H9 (cell line): ENCODE data around the gene FH. TPM values are rescaled to one million over a fixed set of nuclear protein-coding genes. Genes with fewer than 3 reads are reported as not detected.

Experiments
- DNase-seq: peaks from one replicate; pipeline ENCODE4 v3.0.0-alpha.2; 2017
- H2AFZ ChIP-seq: one replicate; pipeline ENCODE4 v1.6.1; 2013; ENCODE audit warnings: mild to moderate bottlenecking, low read length, control low read depth, moderate library complexity
- H2AK5ac ChIP-seq: 2 replicates; pipeline ENCODE4 v1.6.1; 2013; ENCODE audit warnings: low read length, control low read depth, mixed read lengths; ENCODE audit not compliant: insufficient read length
- H2BK120ac ChIP-seq: one replicate; pipeline ENCODE4 v1.6.1; 2013; ENCODE audit warnings: low read depth, mild to moderate bottlenecking, low read length, control low read depth, inconsistent platforms; ENCODE audit not compliant: poor library complexity, severe bottlenecking
- H2BK12ac ChIP-seq: 2 replicates; pipeline ENCODE4 v1.6.1; 2013; ENCODE audit warnings: low read length, control low read depth, mixed read lengths, low read depth; ENCODE audit not compliant: insufficient read length
- H2BK15ac ChIP-seq: 2 replicates; pipeline ENCODE4 v1.6.1; 2013; ENCODE audit warnings: low read depth, low read length, control low read depth
- H2BK20ac ChIP-seq: one replicate; pipeline ENCODE4 v1.6.1; 2013; ENCODE audit warnings: low read depth, mild to moderate bottlenecking, low read length, control low read depth, inconsistent platforms; ENCODE audit not compliant: poor library complexity, severe bottlenecking
- H2BK5ac ChIP-seq: 2 replicates; pipeline ENCODE4 v1.6.1; 2013; ENCODE audit warnings: low read length, control low read depth, mixed read lengths; ENCODE audit not compliant: insufficient read length
- H3K14ac ChIP-seq: 2 replicates; pipeline ENCODE4 v1.6.1; 2013; ENCODE audit warnings: low read length, control low read depth; ENCODE audit not compliant: insufficient read depth
- H3K18ac ChIP-seq: 2 replicates; pipeline ENCODE4 v1.6.1; 2013; ENCODE audit warnings: low read depth, mild to moderate bottlenecking, mixed read lengths, low read length, control low read depth; ENCODE audit not compliant: insufficient read length
- H3K23ac ChIP-seq: 2 replicates; pipeline ENCODE4 v1.6.1; 2013; ENCODE audit warnings: low read length, control low read depth, mixed read lengths, low read depth; ENCODE audit not compliant: insufficient read length
- H3K23me2 ChIP-seq: 2 replicates; pipeline ENCODE4 v1.6.1; 2013; ENCODE audit warnings: low read depth, mild to moderate bottlenecking, mixed read lengths, low read length, control low read depth; ENCODE audit not compliant: insufficient read length, poor library complexity, severe bottlenecking
- H3K27ac ChIP-seq: 2 replicates; pipeline ENCODE4 v1.5.1; 2013; ENCODE audit warnings: low read length, control low read depth, mixed read lengths, low read depth; ENCODE audit not compliant: insufficient read length
- H3K27me3 ChIP-seq: 2 replicates; pipeline ENCODE4 v1.6.1; 2013; ENCODE audit warnings: low read length, control low read depth, inconsistent platforms; ENCODE audit not compliant: insufficient read depth
- H3K4ac ChIP-seq: 2 replicates; pipeline ENCODE4 v1.6.1; 2013; ENCODE audit warnings: low read depth, mild to moderate bottlenecking, control low read depth, inconsistent platforms, low read length, moderate library complexity
- H3K4me1 ChIP-seq: 2 replicates; pipeline ENCODE4 v1.6.1; 2013; ENCODE audit warnings: low read length, control low read depth, inconsistent platforms; ENCODE audit not compliant: insufficient read depth
- H3K4me2 ChIP-seq: 2 replicates; pipeline ENCODE4 v1.6.1; 2013; ENCODE audit warnings: low read length, control low read depth, mixed read lengths; ENCODE audit not compliant: insufficient read length, insufficient read depth
- H3K56ac ChIP-seq: 2 replicates; pipeline ENCODE4 v1.6.1; 2013; ENCODE audit warnings: low read depth, mild to moderate bottlenecking, mixed read lengths, low read length, control low read depth; ENCODE audit not compliant: insufficient read length
- H3K79me1 ChIP-seq: 2 replicates; pipeline ENCODE4 v1.6.1; 2013; ENCODE audit warnings: low read depth, mild to moderate bottlenecking, moderate library complexity, low read length, control low read depth, inconsistent platforms; ENCODE audit not compliant: insufficient read depth, poor library complexity, severe bottlenecking
- H3K79me2 ChIP-seq: 2 replicates; pipeline ENCODE4 v1.6.1; 2013; ENCODE audit warnings: low read length, control low read depth, inconsistent platforms; ENCODE audit not compliant: insufficient read depth
- H3K9ac ChIP-seq: 2 replicates; pipeline ENCODE4 v1.6.1; 2013; ENCODE audit warnings: low read length, control low read depth, mixed read lengths; ENCODE audit not compliant: insufficient read length; ENCODE audit errors: extremely low read depth
- H3K9me3 ChIP-seq: one replicate; pipeline ENCODE4 v1.6.1; 2013; ENCODE audit warnings: low read depth, low read length, inconsistent platforms; ENCODE audit not compliant: control insufficient read depth
- H3T11ph ChIP-seq: one replicate; pipeline ENCODE4 v1.6.1; 2013; ENCODE audit warnings: mild to moderate bottlenecking, low read length, control low read depth, inconsistent platforms
- H4K20me1 ChIP-seq: one replicate; pipeline ENCODE4 v1.6.1; 2013; ENCODE audit not compliant: control insufficient read depth, insufficient read length, insufficient read depth
- H4K5ac ChIP-seq: 2 replicates; pipeline ENCODE4 v1.6.1; 2013; ENCODE audit warnings: low read depth, mild to moderate bottlenecking, mixed read lengths, low read length, control low read depth; ENCODE audit not compliant: insufficient read length
- H4K8ac ChIP-seq: replicated peaks from 2 replicates; pipeline ENCODE4 v1.6.1; 2013; ENCODE audit warnings: low read length, control low read depth, mixed read lengths, low read depth; ENCODE audit not compliant: insufficient read length
- H4K91ac ChIP-seq: 2 replicates; pipeline ENCODE4 v1.6.1; 2013; ENCODE audit warnings: low read depth, mild to moderate bottlenecking, moderate library complexity, mixed read lengths, low read length, control low read depth; ENCODE audit not compliant: insufficient read length
- H3K27ac Mint-ChIP-seq, 3 experiments: 2 replicates in 2 of 3; 3 replicates in 1 of 3; pipeline ENCODE4 v1.8.0; 2020 to 2021; ENCODE audit warnings: mixed read lengths in 3 of 3, mild to moderate bottlenecking in 1 of 3, moderate library complexity in 1 of 3
- H3K27me3 Mint-ChIP-seq: 2 replicates; pipeline ENCODE4 v1.8.0; 2021; ENCODE audit warnings: low read depth, mild to moderate bottlenecking, moderate library complexity, mixed read lengths
- H3K36me3 Mint-ChIP-seq, 3 experiments: 2 replicates in 2 of 3; 3 replicates in 1 of 3; pipeline ENCODE4 v1.8.0; 2020 to 2021; ENCODE audit warnings: low read depth in 3 of 3, mixed read lengths in 3 of 3; ENCODE audit not compliant: insufficient read depth in 1 of 3
- H3K4me1 Mint-ChIP-seq, 2 experiments: 2 replicates each; pipeline ENCODE4 v1.8.0; 2020; ENCODE audit warnings: mixed read lengths in 2 of 2
- H3K4me3 Mint-ChIP-seq, 2 experiments: 2 replicates in 1 of 2; 3 replicates in 1 of 2; pipeline ENCODE4 v1.8.0; 2020 to 2021; ENCODE audit warnings: mild to moderate bottlenecking in 2 of 2, mixed read lengths in 2 of 2, moderate library complexity in 1 of 2
- H3K9me3 Mint-ChIP-seq, 2 experiments: 2 replicates in 1 of 2; 3 replicates in 1 of 2; pipeline ENCODE4 v1.8.0; 2020; ENCODE audit warnings: mild to moderate bottlenecking in 2 of 2, mixed read lengths in 2 of 2, moderate library complexity in 1 of 2
- WGBS: extraction: QIAGEN DNeasy Blood & Tissue Kit; methylation state at CpG from one replicate; pipeline ENCODE4 v1.1.7; 2013; ENCODE audit warnings: missing lambda C conversion rate, low lambda C conversion rate, mixed read lengths; ENCODE audit not compliant: insufficient read length; ENCODE audit errors: extremely low coverage; 5-methylcytosine and 5-hydroxymethylcytosine counted together
- total RNA-seq: library from RNA; stranded (reverse); gene quantifications from 2 replicates; pipeline ENCODE4 v1.2.1, GENCODE V29; 2021
- TF ChIP-seq, protein P1 (sequence below): fragments of 200-600 bp; sonication (generic); conservative IDR thresholded peaks from 3 replicates; pipeline ENCODE4 v1.8.0; 2021; ENCODE audit warnings: antibody characterized with exemption, mild to moderate bottlenecking

Gene FH
- total RNA-seq, 1 experiment from 2014 or later: 83.9 TPM

- Histone ChIP-seq H3T11ph (no peak overlapping the region), H3K56ac (no peak overlapping the region), H3K18ac (no peak overlapping the region), H4K91ac (no peak overlapping the region), H3K27me3 (no peaks in the 10 kb centered on the region), H2BK120ac (no peak overlapping the region), H3K79me2 (no peaks in the 10 kb centered on the region), H2AK5ac (no peak overlapping the region), H3K9ac (no peak overlapping the region), H2BK20ac (no peak overlapping the region), H3K14ac (no peak overlapping the region), H2BK12ac (no peak overlapping the region), H3K4me2 (no peak overlapping the region), H2AFZ (no peak overlapping the region), H4K8ac (no peak overlapping the region), H3K23me2 (no peaks in the 10 kb centered on the region), H3K23ac (no peak overlapping the region), H3K4ac (no peak overlapping the region), H3K27ac (no peak overlapping the region), H2BK5ac (no peak overlapping the region), H2BK15ac (no peak overlapping the region), H4K5ac (no peak overlapping the region), H3K79me1 (no peaks in the 10 kb centered on the region), H3K4me1 (no peaks in the 10 kb centered on the region), H4K20me1 (no peaks in the 10 kb centered on the region), H3K9me3 (no peaks in the 10 kb centered on the region)
- WGBS: no CpG with 5 or more reads among the region's 4 CpGs
- Mint-ChIP-seq H3K9me3 (peaks cover 4 to 8% of the 10 kb centered on the region in 2 experiments), H3K27ac (no peak overlapping the region), H3K4me3 (no peak overlapping the region), H3K36me3 (peaks cover 0 to 7% (median 4%) of the 10 kb centered on the region in 3 experiments; a peak in 4 of 7 replicates), H3K4me1 (no peaks in the 10 kb centered on the region), H3K27me3 (no peaks in the 10 kb centered on the region)
- TF ChIP-seq, protein P1, sequence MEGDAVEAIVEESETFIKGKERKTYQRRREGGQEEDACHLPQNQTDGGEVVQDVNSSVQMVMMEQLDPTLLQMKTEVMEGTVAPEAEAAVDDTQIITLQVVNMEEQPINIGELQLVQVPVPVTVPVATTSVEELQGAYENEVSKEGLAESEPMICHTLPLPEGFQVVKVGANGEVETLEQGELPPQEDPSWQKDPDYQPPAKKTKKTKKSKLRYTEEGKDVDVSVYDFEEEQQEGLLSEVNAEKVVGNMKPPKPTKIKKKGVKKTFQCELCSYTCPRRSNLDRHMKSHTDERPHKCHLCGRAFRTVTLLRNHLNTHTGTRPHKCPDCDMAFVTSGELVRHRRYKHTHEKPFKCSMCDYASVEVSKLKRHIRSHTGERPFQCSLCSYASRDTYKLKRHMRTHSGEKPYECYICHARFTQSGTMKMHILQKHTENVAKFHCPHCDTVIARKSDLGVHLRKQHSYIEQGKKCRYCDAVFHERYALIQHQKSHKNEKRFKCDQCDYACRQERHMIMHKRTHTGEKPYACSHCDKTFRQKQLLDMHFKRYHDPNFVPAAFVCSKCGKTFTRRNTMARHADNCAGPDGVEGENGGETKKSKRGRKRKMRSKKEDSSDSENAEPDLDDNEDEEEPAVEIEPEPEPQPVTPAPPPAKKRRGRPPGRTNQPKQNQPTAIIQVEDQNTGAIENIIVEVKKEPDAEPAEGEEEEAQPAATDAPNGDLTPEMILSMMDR: peak; percentile 67
- peak; percentile 29 for DNase-seq
Measured at GRCh38 chr1:241485554-241485992, 34.0 kb downstream of the FH start.
